Stimulated activated naive B cell treated with anti-CD40 and anti-IgM and Interleukin-4, amounts not matched to agents 10 μg/mL and 1 μg/mL and 100 μg/mL, for 72 hours (primary cell): Measurements from ENCODE around the gene CDC42BPG.

Experiments
- ATAC-seq, 2 donors: fragments of 150-1000 bp; cut with Tn5 transposase; replicated peaks; 2 replicates each; pipeline ENCODE4 v1.10.0; 2021; ENCODE audit warnings: moderate library complexity in 1 of 2
- DNase-seq: peaks from one replicate; pipeline ENCODE4 v3.0.0; 2021
- H3K27ac Mint-ChIP-seq: one replicate; pipeline ENCODE4 v1.8.0; 2022; ENCODE audit warnings: mild to moderate bottlenecking, mixed read lengths
- H3K27me3 Mint-ChIP-seq, 2 donors: one replicate each; pipeline ENCODE4 v1.8.0; 2022; ENCODE audit warnings: mixed read lengths in 2 of 2
- H3K36me3 Mint-ChIP-seq, 2 donors: one replicate each; pipeline ENCODE4 v1.8.0; 2022; ENCODE audit warnings: mixed read lengths in 2 of 2, mild to moderate bottlenecking in 1 of 2
- H3K4me1 Mint-ChIP-seq, 2 donors: one replicate each; pipeline ENCODE4 v1.8.0; 2022; ENCODE audit warnings: mixed read lengths in 2 of 2, mild to moderate bottlenecking in 1 of 2
- H3K4me3 Mint-ChIP-seq, 2 donors: one replicate each; pipeline ENCODE4 v1.8.0; 2022; ENCODE audit warnings: mild to moderate bottlenecking in 2 of 2, mixed read lengths in 2 of 2, moderate library complexity in 1 of 2
- H3K9me3 Mint-ChIP-seq, 2 donors: one replicate each; pipeline ENCODE4 v1.8.0; 2022; ENCODE audit warnings: mixed read lengths in 2 of 2, mild to moderate bottlenecking in 1 of 2

The CDC42BPG gene

GRCh38 chr11:64786308-64786707 lies 58.1 kb downstream of the CDC42BPG start:
- no peaks in the 10 kb centered on the region for H3K9me3 Mint-ChIP-seq
- H3K4me3 Mint-ChIP-seq = no peak overlapping the region
- no peak for DNase-seq

GRCh38 chr11:64784813-64785581 lies 59.5 kb downstream of the CDC42BPG start:
- no peak for ATAC-seq
- Mint-ChIP-seq H3K27me3 (no peaks in the 10 kb centered on the region), H3K36me3 (peaks cover 7 to 16% of the 10 kb centered on the region in 2 donors), H3K9me3 (no peaks in the 10 kb centered on the region), H3K27ac (no peak overlapping the region), H3K4me1 (peaks cover 6 to 21% of the 10 kb centered on the region in 2 donors), H3K4me3 (no peak overlapping the region)
- no peak for DNase-seq

More at GRCh38 chr11:64786308-64786707, 58.1 kb downstream of the CDC42BPG start:
- H3K4me1 Mint-ChIP-seq = peaks cover 6 to 16% of the 10 kb centered on the region in 2 donors
- ATAC-seq = no peak
- H3K27ac Mint-ChIP-seq = no peak overlapping the region
- H3K27me3 Mint-ChIP-seq = no peaks in the 10 kb centered on the region
- H3K36me3 Mint-ChIP-seq = peaks cover 15 to 24% of the 10 kb centered on the region in 2 donors

GRCh38 chr11:64778473-64779298 lies 65.8 kb downstream of the CDC42BPG start, which contains the start of gene SF1:
Gene SF1 (minus strand): TSS chr11:64778542. CDS start chr11:64778392, 150 bp downstream.
- Mint-ChIP-seq H3K4me3 (peak within 1 kb of the TSS; percentile 93 to 94), H3K27me3 (no peaks in the 10 kb centered on the region), H3K27ac (peak within 1 kb of the TSS; percentile 99), H3K9me3 (no peaks in the 10 kb centered on the region), H3K4me1 (peaks cover 21 to 62% of the 10 kb centered on the region in 2 donors), H3K36me3 (peaks cover 36 to 44% of the 10 kb centered on the region in 2 donors)
- DNase-seq = peak; percentile 100
- peak; percentile 88 to 89 for ATAC-seq

- Mint-ChIP-seq H3K9me3 (no peaks in the 10 kb centered on the region), H3K4me1 (peaks cover 24 to 67% of the 10 kb centered on the region in 2 donors), H3K4me3 (peak overlapping the region; percentile 85 to 93), H3K36me3 (peaks cover 39 to 48% of the 10 kb centered on the region in 2 donors), H3K27ac (peak overlapping the region; percentile 99), H3K27me3 (no peaks in the 10 kb centered on the region)
- DNase-seq (no peak), ATAC-seq (peak in 1 of 2 donors; percentile 4)
Observed at GRCh38 chr11:64778223-64778472, 66.3 kb downstream of the CDC42BPG start.

- Mint-ChIP-seq H3K27ac (peak overlapping the region; percentile 92), H3K9me3 (no peaks in the 10 kb centered on the region), H3K36me3 (peaks cover 41 to 52% of the 10 kb centered on the region in 2 donors), H3K4me1 (peaks cover 23 to 69% of the 10 kb centered on the region in 2 donors), H3K4me3 (peak overlapping the region; percentile 93 to 94), H3K27me3 (no peaks in the 10 kb centered on the region)
- ATAC-seq (peak; percentile 9 to 24), DNase-seq (peak; percentile 66)
Observed at GRCh38 chr11:64777449-64778222, 66.8 kb downstream of the CDC42BPG start.

GRCh38 chr11:64776875-64777274 lies 67.6 kb downstream of the CDC42BPG start:
- peak overlapping the region; percentile 93 to 94 for H3K4me3 Mint-ChIP-seq

GRCh38 chr11:64776425-64776824 lies 68.0 kb downstream of the CDC42BPG start:
- peak overlapping the region; percentile 93 to 94 for H3K4me3 Mint-ChIP-seq
- H3K27ac Mint-ChIP-seq = peak overlapping the region; percentile 92

More at GRCh38 chr11:64776875-64777274, 67.6 kb downstream of the CDC42BPG start:
- no peaks in the 10 kb centered on the region for H3K27me3 Mint-ChIP-seq
- H3K4me1 Mint-ChIP-seq = peaks cover 25 to 71% of the 10 kb centered on the region in 2 donors
- no peak for ATAC-seq
- DNase-seq = no peak
- H3K9me3 Mint-ChIP-seq = no peaks in the 10 kb centered on the region
- H3K27ac Mint-ChIP-seq = peak overlapping the region; percentile 92
- H3K36me3 Mint-ChIP-seq = peaks cover 45 to 60% of the 10 kb centered on the region in 2 donors

GRCh38 chr11:64774144-64774543 lies 70.3 kb downstream of the CDC42BPG start:
- Mint-ChIP-seq H3K36me3 (peaks cover 64 to 79% of the 10 kb centered on the region in 2 donors), H3K27me3 (no peaks in the 10 kb centered on the region), H3K4me1 (peaks cover 37 to 80% of the 10 kb centered on the region in 2 donors), H3K4me3 (peak overlapping the region in 1 of 2 donors; percentile 22), H3K27ac (no peak overlapping the region), H3K9me3 (no peaks in the 10 kb centered on the region)
- no peak for ATAC-seq
- DNase-seq = no peak

More at GRCh38 chr11:64776425-64776824, 68.0 kb downstream of the CDC42BPG start:
- Mint-ChIP-seq H3K4me1 (peaks cover 29 to 75% of the 10 kb centered on the region in 2 donors), H3K9me3 (no peaks in the 10 kb centered on the region), H3K27me3 (no peaks in the 10 kb centered on the region), H3K36me3 (peaks cover 50 to 64% of the 10 kb centered on the region in 2 donors)
- ATAC-seq = no peak
- no peak for DNase-seq
